Measurements from ENCODE around the gene KCNQ1OT1.

KCNQ1OT1 gene

DNA sequence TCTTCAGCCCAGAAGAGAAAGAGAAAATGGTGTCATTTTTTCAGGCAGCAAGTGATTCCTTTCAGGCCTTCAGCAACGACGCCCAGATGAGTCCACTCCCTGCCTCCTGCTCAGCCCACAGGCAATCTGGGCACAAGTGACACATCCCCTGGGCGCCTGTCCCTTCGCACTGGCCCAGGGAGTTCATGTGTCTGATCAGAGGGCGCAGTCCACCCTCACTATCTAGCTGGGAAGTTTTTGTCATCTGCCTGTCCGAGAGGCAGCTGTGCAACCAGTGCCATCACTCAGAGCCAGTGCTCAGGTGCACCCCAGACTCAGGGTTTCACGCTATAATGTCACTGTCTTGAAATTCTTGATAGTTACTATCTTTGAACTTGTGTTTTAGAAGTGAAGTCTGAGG lies 1.4 kb upstream of the KCNQ1OT1 start:
- TF ChIP-seq, protein P1, sequence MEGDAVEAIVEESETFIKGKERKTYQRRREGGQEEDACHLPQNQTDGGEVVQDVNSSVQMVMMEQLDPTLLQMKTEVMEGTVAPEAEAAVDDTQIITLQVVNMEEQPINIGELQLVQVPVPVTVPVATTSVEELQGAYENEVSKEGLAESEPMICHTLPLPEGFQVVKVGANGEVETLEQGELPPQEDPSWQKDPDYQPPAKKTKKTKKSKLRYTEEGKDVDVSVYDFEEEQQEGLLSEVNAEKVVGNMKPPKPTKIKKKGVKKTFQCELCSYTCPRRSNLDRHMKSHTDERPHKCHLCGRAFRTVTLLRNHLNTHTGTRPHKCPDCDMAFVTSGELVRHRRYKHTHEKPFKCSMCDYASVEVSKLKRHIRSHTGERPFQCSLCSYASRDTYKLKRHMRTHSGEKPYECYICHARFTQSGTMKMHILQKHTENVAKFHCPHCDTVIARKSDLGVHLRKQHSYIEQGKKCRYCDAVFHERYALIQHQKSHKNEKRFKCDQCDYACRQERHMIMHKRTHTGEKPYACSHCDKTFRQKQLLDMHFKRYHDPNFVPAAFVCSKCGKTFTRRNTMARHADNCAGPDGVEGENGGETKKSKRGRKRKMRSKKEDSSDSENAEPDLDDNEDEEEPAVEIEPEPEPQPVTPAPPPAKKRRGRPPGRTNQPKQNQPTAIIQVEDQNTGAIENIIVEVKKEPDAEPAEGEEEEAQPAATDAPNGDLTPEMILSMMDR (conservative IDR thresholded peaks at IDR 0.05; ENCODE audit: low read depth, low read length), result no peak
- no peak for DNase-seq (ENCODE audit: low read depth)
- no peak overlapping the region for H3K4me3 ChIP-seq (ENCODE audit: low read length)

DNA sequence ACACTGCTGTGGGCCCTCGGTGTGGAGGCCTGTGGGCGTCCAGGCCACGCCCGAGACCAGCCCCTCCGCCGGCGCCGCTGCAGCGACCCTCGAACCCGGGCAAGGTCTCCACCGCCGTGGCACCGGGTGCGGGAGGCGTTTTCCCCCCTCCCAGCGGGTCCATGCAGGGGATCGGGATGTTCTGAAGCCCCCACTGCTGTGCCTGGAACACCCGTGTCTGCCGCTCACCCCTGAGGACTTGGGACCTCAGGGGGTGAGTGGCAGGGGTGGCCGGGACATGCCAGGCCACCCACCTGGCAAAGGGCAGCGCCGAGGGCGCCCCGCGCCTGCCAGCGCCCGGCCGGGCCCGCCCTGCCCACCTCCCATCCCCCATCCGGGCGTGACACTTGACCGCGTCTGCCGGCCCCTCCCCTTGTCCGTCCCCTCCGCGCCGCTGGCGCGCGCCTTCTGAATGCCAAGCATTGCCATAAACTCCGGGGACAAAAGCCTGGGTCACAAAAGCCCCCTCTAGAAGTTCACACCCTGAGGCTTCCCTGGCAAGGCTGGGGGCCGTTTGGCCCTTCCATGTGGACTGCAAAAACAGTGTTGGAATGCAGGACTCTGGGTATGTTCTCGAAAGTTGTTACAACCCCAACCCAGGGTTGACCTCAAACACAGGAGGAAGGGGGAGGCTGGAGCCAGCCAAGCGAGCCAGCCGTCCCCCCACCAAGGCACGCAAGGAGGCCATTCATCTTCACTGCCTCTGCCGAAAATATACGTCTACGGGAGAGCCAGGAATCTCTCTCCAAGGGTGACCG lies 819 bp upstream of the KCNQ1OT1 start:
- no peak for DNase-seq (ENCODE audit: low read depth)
- peak overlapping the region; percentile 48 for H3K4me3 ChIP-seq (ENCODE audit: low read length)
- TF ChIP-seq, protein P1 (conservative IDR thresholded peaks at IDR 0.05; ENCODE audit: low read depth, low read length), result no peak

DNA sequence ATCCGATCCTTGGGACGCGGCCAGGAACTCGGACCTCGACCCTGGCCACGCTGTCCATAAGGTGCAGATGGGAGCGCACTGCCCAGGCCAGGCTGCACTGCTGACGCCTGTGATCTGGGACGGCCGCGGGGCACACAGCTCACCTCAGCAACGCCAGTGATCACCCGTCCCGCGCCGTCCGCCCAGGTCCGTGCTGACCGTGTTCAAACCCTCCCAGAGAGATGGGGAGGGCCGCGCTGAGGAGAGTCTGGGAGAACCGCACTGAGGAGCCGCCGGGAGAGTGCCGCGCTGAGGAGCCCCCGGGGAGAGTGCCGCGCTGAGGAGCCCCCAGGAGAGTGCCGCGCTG lies 636 bp downstream of the KCNQ1OT1 start:
- TF ChIP-seq, protein P1 (conservative IDR thresholded peaks at IDR 0.05; ENCODE audit: low read depth, low read length), result no peak
- peak overlapping the region; percentile 87 for H3K4me3 ChIP-seq (ENCODE audit: low read length)
- no peak for DNase-seq (ENCODE audit: low read depth)

DNA sequence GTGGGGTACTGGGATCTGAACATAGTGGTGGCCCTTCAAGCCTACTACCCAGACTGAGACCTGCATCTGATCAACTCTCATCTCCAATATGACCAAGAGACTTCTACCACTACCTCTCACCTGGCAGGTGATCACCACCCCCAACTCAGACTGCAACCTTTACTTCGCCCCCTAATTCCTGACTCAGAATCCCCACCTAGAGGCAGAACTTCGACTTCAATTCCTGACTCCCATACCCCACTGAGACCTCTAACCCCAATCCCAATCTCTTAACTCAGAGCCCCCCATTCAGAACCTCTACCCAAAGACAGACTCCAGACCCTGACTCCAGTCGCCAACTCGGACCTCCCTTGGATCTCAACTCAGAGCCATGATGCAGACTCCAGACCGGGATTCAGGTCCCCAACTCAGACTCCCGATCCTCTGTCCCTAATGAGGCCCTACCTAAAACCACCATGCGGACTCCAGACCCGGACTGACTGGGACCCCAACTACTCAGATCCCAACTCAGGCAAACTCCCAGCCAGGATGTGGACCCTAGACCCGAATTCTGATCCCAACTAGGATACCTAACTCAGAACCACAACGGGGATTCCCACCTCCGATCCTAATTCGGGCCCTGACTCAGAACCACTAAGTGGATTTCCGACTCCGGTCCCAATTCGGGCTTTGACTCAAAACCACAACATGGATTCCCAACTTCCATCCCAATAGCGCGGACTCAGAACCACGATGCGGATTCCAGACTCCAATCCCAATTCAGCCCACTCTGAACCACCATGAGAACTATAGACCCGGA lies 1.2 kb downstream of the KCNQ1OT1 start:
- DNase-seq (ENCODE audit: low read depth), result no peak
- TF ChIP-seq, protein P1 (conservative IDR thresholded peaks at IDR 0.05; ENCODE audit: low read depth, low read length), result no peak
- H3K4me3 ChIP-seq (ENCODE audit: low read length), result peak overlapping the region; percentile 87

DNA sequence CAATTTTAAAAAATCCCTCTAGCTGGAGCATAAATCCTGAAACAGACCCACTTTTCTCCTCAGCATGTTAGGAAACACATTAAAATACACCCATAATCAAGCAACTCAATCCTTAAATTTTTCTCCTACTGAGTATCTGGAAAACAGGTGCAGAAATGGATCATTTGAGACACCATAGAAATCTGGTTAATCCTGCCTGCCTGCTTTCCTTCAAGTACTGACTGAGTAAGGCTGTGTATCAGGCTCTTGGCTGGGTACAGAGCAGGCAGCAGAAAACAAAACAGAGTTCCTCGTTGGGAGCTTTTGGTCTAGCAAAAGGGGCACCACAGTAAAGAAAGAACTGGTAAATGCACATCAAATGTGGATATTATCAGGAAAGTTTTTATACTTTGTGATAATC lies 1.9 kb downstream of the KCNQ1OT1 start:
- TF ChIP-seq, protein P1 (conservative IDR thresholded peaks at IDR 0.05; ENCODE audit: low read depth, low read length), result no peak
- H3K4me3 ChIP-seq (ENCODE audit: low read length), result peak overlapping the region; percentile 87
- no peak for DNase-seq (ENCODE audit: low read depth)

DNA sequence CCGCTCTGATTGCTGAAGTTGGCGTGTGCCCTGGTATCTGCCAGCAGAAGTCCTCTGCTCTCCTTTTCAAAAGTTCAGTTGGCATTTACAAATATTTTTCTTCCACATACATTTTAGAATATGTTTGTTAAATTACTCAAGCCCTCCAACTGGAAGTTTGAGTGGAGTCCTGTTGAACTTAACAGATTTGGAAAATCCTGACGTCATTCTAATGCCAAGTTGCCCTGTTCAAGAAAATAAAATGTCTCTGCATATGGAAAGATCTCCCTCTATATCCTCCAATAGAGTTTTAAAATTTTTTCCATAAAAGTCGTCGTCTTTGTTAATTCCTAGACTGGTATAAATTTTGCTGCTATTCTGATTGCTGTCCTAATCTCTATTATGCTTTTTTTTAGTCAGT lies 3.3 kb downstream of the KCNQ1OT1 start:
- DNase-seq (ENCODE audit: low read depth), result no peak
- no peak overlapping the region for H3K4me3 ChIP-seq (ENCODE audit: low read length)
- TF ChIP-seq, protein P1 (conservative IDR thresholded peaks at IDR 0.05; ENCODE audit: low read depth, low read length), result no peak
